HG03442 (cell line): ENCODE results near the gene IZUMO1.
"Not testable (repeated sequence)": the region's sequence is repeated elsewhere in the genome, so short reads cannot be mapped to it uniquely, and the experiment has no call there.

Experiments used
- ATAC-seq: cut with Tn5 transposase; IDR thresholded peaks from one replicate; pipeline ENCODE4 v1.9.1; 2021; ENCODE audit warnings: mild to moderate bottlenecking, moderate library complexity; ENCODE audit not compliant: unreplicated experiment

Gene IZUMO1

GRCh38 chr19:48746738-48747575 is at the start of gene IZUMO1:
Gene IZUMO1 (minus strand): TSS chr19:48746909. CDS start chr19:48745859, 1,050 bp downstream.
- ATAC-seq, result no peak

GRCh38 chr19:48795685-48796070 is 49.0 kb upstream of the IZUMO1 start:
- no peak for ATAC-seq

- peak; percentile 70 for ATAC-seq
Observed at GRCh38 chr19:48795055-48795684, 48.5 kb upstream of the IZUMO1 start.

GRCh38 chr19:48794291-48794690 is 47.6 kb upstream of the IZUMO1 start:
- no peak for ATAC-seq

DNA sequence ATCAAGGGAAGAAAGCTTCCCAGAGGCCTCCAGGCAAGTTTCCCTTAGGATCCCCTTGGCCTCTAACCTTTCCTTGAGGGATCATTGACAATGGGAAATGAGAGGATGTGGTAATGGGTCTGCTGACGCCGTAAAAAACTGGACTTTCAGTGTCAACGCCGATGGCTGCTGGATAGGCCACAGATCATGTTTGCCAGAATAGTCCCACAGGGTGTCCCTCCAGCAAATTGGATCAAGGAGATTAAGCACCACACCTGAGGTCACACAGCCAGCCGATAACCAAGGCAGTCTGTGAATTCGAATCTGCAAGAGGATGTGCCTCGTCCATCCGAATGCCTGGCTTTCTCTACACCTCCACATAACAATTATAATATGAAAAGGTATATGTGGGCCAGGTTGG is 46.6 kb upstream of the IZUMO1 start:
- ATAC-seq, result no peak

GRCh38 chr19:48787331-48787730 is 40.6 kb upstream of the IZUMO1 start:
- not testable (repeated sequence) for ATAC-seq

- not testable (repeated sequence) for ATAC-seq
Observed at GRCh38 chr19:48786422-48786821, 39.7 kb upstream of the IZUMO1 start.

GRCh38 chr19:48784527-48784926 is 37.8 kb upstream of the IZUMO1 start:
- no peak for ATAC-seq

DNA sequence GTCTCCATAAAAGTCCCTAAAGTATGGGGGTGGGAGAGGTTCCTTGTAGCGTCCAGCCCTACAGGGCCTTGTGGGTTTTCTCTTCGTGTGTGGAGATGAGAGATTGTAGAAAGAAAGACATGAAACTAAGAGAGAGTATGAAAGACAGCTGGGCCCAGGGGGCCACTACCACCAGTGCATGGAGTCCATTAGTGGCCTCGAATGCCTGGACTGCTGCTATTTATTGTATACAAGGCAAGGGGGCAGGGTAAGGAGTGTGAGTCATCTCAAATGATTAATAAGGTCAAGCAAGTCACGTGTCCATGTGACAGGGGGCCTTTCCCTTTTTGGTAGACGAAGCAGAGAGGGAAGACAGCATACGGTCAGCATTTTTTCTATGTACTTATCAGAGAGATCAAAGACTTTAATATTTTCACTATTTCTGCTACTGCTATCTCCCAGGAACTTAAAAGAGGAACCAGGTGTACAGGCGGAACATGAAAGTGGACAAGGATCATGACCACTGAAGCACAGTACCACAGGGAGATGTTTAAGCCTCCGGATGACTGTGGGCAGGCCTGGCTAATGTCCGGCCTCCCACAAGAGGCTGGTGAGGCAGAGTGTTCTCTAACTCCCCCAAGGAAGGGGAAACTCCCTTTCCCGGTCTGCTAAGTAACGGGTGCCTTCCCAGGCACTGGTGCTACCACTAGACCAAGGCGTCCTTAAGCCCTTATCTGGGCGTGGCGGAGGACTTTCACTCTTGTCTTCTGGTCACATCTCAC is 34.1 kb upstream of the IZUMO1 start:
- ATAC-seq, result no peak

- ATAC-seq, result no peak
Observed at GRCh38 chr19:48779636-48780035, 32.9 kb upstream of the IZUMO1 start.

- ATAC-seq, result no peak
Observed at GRCh38 chr19:48777720-48778119, 31.0 kb upstream of the IZUMO1 start.

DNA sequence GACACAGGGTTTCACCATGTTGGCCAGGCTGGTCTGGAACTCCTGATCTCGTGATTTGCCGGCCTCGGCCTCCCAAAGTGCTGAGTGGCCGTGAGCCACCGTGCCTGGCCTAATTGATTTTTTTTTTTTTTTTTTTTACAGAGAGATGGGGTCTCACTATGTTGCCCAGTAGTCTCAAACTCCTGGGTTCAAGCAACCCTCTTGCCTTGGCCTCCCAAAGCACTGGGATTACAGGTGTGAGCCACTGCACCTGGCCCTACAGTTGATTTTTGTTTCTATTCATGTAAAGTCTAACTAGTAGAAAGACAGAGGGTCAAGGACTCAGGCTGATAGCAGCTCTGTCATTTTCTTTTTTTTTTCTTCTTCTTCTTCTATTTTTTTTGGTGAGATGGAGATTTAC is 30.4 kb upstream of the IZUMO1 start:
- no peak for ATAC-seq

DNA sequence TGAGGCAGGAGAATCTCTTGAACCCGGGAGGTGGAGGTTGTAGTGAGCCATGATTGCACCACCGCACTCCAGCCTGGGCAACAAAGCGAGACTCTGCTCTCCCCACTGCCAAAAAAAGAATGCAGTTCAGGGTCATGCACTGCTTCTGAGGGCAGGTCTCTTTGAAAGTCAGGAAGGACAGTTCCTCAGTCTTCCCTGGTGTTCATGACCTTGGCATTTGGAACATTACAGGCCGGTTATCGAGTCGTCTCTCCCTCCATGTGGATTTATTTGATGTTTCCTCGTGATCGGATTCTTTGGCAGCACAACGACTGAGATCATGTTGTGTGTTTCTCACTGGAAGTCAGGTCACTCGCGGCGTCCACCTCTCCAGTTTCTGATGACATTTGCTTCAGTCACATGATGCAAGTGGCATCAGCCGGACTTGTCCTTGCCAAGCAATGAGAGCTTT is 25.8 kb upstream of the IZUMO1 start:
- no peak for ATAC-seq

GRCh38 chr19:48770734-48771472 is 24.2 kb upstream of the IZUMO1 start:
- no peak for ATAC-seq

DNA sequence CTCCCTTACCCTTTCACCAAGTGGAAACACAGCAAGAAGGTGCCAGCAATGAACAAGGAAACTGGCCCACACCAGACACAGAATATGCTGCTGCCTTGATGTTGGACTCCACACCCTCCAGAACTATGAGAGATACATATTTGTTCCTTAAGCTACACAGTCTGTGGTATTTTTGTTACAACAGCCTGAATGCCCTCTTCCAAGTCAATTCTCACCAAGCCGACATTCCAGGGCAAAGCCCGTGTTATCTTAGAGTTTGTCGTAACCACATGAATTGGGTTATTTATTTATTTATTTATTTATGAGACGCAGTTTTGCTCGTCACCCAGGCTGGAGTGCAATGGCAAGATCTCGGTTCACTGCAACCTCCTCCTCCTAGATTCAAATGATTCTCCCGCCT is 23.6 kb upstream of the IZUMO1 start:
- no peak for ATAC-seq

DNA sequence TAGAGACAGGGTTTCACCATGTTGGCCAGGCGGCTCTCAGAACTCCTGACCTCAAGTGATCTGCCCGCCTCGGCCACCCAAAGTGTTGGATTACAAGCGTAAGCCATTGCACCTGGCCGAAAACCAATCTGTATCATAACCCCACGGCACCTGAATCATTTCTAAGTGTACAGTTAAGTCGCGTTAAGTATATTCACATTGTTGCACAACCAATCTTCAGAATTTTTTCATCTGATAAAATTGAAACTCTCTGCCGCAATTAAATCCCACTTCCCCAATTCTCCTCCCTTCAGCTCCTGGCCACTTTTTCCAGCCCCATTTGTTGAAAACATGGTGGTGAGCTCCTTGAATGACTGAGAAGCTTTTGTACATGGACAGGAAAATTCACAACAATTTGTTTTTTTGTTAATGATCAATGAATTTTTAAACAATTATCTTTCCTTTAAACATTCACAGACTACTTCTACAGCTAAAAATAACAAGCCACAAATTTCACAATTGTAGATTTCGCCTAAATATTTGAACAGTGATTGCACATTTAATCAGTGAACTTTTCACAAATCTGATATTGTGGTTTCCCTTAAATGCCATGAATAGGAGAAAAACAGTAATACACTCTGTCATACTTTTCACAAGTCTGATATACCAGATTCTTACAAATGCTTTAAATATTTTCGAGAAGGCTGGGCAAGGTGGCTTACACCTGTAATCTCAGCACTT is 22.4 kb upstream of the IZUMO1 start:
- no peak for ATAC-seq

DNA sequence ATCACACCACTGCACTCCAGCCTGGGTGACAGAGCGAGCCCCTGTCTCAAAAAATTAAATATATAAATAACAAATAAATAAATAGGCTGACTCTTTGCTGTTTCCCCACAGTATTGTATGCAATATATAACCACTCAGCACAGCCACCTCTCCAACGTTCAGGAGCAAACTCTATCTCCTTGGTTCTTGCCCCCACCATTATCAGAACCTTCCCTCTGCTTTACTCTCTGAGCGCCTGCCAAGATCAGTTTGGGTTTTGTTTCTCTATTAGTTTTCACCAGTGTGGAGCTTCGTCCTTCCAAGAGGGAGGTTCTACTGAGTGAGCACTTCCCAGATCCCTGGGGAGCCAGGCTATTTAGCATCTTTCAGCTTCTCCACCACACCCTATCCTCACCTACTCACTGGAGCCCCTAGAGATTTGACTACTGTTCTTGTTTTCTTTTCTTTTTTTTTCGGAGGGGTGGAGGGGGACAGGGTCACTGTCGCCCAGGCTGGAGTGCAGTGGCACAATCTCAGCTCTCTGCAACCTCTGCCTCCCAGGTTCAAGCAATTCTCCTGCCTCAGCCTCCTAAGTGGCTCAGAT is 21.6 kb upstream of the IZUMO1 start:
- not testable (repeated sequence) for ATAC-seq

GRCh38 chr19:48765816-48766215 is 19.1 kb upstream of the IZUMO1 start:
- not testable (repeated sequence) for ATAC-seq

- no peak for ATAC-seq
Observed at GRCh38 chr19:48760504-48761205, 13.9 kb upstream of the IZUMO1 start.
